M059J (cell line): Measurements from ENCODE around the gene MRAS. TPM values are rescaled to one million over a fixed set of nuclear protein-coding genes. Genes with fewer than 3 reads are reported as not detected.

ENCODE experiments used
- DNase-seq: peaks from one replicate; pipeline ENCODE4 v3.0.0-alpha.2; 2012; ENCODE audit warnings: low read depth
- total RNA-seq: library from RNA; depleted of rRNA; stranded (reverse); fragments of >200 nt; shearing (Covaris generic); gene quantifications from 2 replicates; pipeline ENCODE4 v1.2.3, GENCODE V29; 2014

MRAS gene
- total RNA-seq, 1 experiment from 2014 or later = 14.4 TPM

- no peak for DNase-seq
These were observed 7.9 kb upstream of the MRAS start for GRCh38 chr3:138340511-138340910.

- DNase-seq = no peak
These were observed 3.6 kb upstream of the MRAS start for GRCh38 chr3:138344754-138345153.

GRCh38 chr3:138348754-138349739 lies 668 bp downstream of the MRAS start:
- peak; percentile 44 for DNase-seq

- no peak for DNase-seq
These were observed 1.7 kb downstream of the MRAS start for GRCh38 chr3:138349926-138350665.

- DNase-seq = no peak
These were observed 2.8 kb downstream of the MRAS start for GRCh38 chr3:138351151-138351550.

GRCh38 chr3:138351916-138352550 lies 3.7 kb downstream of the MRAS start:
- DNase-seq = peak; percentile 49

GRCh38 chr3:138354376-138354775 lies 6.0 kb downstream of the MRAS start:
- DNase-seq = no peak

GRCh38 chr3:138355071-138355470 lies 6.7 kb downstream of the MRAS start:
- DNase-seq = no peak

GRCh38 chr3:138356730-138357405 lies 8.5 kb downstream of the MRAS start:
- no peak for DNase-seq

GRCh38 chr3:138359148-138359918 lies 11.0 kb downstream of the MRAS start:
- no peak for DNase-seq

GRCh38 chr3:138359919-138360868 lies 11.8 kb downstream of the MRAS start:
- no peak for DNase-seq

- no peak for DNase-seq
These were observed 12.6 kb downstream of the MRAS start for GRCh38 chr3:138360869-138361525.

GRCh38 chr3:138361561-138361971 lies 13.2 kb downstream of the MRAS start:
- no peak for DNase-seq

GRCh38 chr3:138362538-138362937 lies 14.2 kb downstream of the MRAS start:
- DNase-seq = no peak

- no peak for DNase-seq
These were observed 14.9 kb downstream of the MRAS start for GRCh38 chr3:138363322-138363721.

GRCh38 chr3:138364356-138365252 lies 16.2 kb downstream of the MRAS start:
- DNase-seq = no peak

- no peak for DNase-seq
These were observed 16.8 kb downstream of the MRAS start for GRCh38 chr3:138365253-138365555.

GRCh38 chr3:138366006-138366759 lies 17.8 kb downstream of the MRAS start:
- no peak for DNase-seq
